ENCODE results near the gene UBE3D.

UBE3D gene

DNA sequence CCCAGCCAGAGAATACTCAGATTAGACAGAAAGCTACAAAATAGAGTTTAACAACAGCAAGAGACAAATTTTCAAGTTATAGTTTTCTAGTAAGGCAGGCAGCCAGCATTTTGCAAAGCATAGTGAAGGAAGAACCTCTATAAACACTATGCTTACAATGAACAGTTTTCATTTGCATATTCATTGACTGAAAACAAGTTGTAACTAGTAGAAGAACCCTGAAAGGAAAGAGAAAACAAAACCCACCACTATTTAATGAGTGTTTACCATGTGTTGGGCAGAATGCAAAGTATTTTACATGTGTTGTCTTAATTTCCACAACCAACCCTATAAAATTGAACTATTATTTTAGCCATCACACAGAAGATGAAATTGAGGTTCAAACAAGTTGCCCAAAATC, 196.1 kb downstream of the UBE3D start:
- H3K36me3 ChIP-seq (ENCODE audit: insufficient read depth, low read length), result no peaks in the 10 kb centered on the region
- H3F3A ChIP-seq (ENCODE audit: insufficient read depth, low read length), result no peaks in the 10 kb centered on the region
- no peaks in the 10 kb centered on the region for H3K4me1 ChIP-seq (ENCODE audit: insufficient read depth, low read length, severe bottlenecking)
- H4K20me1 ChIP-seq (ENCODE audit: insufficient read depth, low read length), result no peaks in the 10 kb centered on the region
- H2AFZ ChIP-seq (ENCODE audit: low read length), result no peak overlapping the region
- no peak overlapping the region for H3K9ac ChIP-seq (ENCODE audit: low read length)
- no peaks in the 10 kb centered on the region for H3K27me3 ChIP-seq (ENCODE audit: insufficient read depth, low read length)
- H3K9me3 ChIP-seq (ENCODE audit: low read length), result no peaks in the 10 kb centered on the region
- H3K27ac ChIP-seq (ENCODE audit: low read depth, low read length, poor library complexity, severe bottlenecking), result no peak overlapping the region
- no peak overlapping the region for H3K4me3 ChIP-seq (ENCODE audit: low read depth, low read length, poor library complexity, severe bottlenecking)
- H3K79me2 ChIP-seq (ENCODE audit: insufficient read depth, low read length), result no peaks in the 10 kb centered on the region
- TF ChIP-seq, protein P1, sequence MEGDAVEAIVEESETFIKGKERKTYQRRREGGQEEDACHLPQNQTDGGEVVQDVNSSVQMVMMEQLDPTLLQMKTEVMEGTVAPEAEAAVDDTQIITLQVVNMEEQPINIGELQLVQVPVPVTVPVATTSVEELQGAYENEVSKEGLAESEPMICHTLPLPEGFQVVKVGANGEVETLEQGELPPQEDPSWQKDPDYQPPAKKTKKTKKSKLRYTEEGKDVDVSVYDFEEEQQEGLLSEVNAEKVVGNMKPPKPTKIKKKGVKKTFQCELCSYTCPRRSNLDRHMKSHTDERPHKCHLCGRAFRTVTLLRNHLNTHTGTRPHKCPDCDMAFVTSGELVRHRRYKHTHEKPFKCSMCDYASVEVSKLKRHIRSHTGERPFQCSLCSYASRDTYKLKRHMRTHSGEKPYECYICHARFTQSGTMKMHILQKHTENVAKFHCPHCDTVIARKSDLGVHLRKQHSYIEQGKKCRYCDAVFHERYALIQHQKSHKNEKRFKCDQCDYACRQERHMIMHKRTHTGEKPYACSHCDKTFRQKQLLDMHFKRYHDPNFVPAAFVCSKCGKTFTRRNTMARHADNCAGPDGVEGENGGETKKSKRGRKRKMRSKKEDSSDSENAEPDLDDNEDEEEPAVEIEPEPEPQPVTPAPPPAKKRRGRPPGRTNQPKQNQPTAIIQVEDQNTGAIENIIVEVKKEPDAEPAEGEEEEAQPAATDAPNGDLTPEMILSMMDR (IDR thresholded peaks at IDR 0.05; ENCODE audit: low read length), result no peak
- no peak for TF ChIP-seq EZH2 (IDR thresholded peaks at IDR 0.05; ENCODE audit: borderline replicate concordance, low read length)
- H3K9me2 ChIP-seq (ENCODE audit: low read depth, low read length), result no peaks in the 10 kb centered on the region
- no peak overlapping the region for H3K4me2 ChIP-seq (ENCODE audit: low read length)

DNA sequence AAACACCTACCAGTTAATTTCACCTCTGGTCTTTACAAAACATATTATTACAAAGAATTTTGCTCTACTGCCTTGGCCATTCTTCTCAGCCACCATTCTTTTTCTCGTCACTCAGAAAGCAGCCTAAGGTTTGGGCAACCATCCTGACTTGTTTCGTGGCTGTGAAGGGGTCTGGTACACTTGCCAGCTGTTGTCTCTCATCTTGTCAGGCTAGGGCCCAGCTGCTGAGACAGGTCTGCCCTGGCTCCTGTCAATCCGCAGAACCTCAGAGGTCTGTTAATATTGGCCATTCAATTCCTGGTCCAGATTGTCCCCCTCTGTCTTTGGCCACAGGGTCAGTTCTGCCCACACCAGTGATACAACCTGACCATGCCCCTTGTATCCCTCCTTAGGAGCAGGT, 197.7 kb downstream of the UBE3D start:
- Histone ChIP-seq H3K27ac (ENCODE audit: low read depth, low read length, poor library complexity, severe bottlenecking) (no peak overlapping the region), H3K27me3 (ENCODE audit: insufficient read depth, low read length) (no peaks in the 10 kb centered on the region), H3K9ac (ENCODE audit: low read length) (no peak overlapping the region), H3K4me3 (ENCODE audit: low read depth, low read length, poor library complexity, severe bottlenecking) (no peak overlapping the region), H3K4me2 (ENCODE audit: low read length) (no peak overlapping the region), H3K9me3 (ENCODE audit: low read length) (no peaks in the 10 kb centered on the region), H2AFZ (ENCODE audit: low read length) (no peak overlapping the region), H3F3A (ENCODE audit: insufficient read depth, low read length) (no peaks in the 10 kb centered on the region), H3K9me2 (ENCODE audit: low read depth, low read length) (no peaks in the 10 kb centered on the region), H3K79me2 (ENCODE audit: insufficient read depth, low read length) (no peaks in the 10 kb centered on the region), H4K20me1 (ENCODE audit: insufficient read depth, low read length) (no peaks in the 10 kb centered on the region), H3K36me3 (ENCODE audit: insufficient read depth, low read length) (no peaks in the 10 kb centered on the region), H3K4me1 (ENCODE audit: insufficient read depth, low read length, severe bottlenecking) (no peaks in the 10 kb centered on the region)
- TF ChIP-seq, protein P1 (IDR thresholded peaks at IDR 0.05; ENCODE audit: low read length), result no peak
- no peak for TF ChIP-seq EZH2 (IDR thresholded peaks at IDR 0.05; ENCODE audit: borderline replicate concordance, low read length)

DNA sequence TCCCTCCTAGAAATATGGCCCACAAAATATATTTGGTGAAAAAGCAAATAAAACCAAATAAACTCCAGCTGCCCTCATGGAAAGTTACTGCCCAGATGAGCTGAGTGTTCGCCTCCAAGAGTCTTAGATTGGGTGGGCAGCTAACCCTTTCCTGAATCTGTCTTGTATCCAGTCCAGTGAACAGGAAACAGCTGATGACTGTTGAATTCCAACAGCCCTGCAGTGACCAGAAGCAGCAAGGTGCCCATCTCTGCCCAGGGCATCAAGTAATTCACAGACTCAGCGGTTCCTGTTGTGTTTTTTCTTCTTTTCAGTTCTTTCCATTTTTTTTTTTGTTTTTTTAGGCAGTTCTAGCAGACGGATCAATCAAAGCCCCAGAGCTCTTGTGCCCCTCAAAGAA, 199.2 kb downstream of the UBE3D start:
- Histone ChIP-seq H3K4me2 (ENCODE audit: low read length) (no peak overlapping the region), H3K36me3 (ENCODE audit: insufficient read depth, low read length) (no peaks in the 10 kb centered on the region), H3K9me2 (ENCODE audit: low read depth, low read length) (no peaks in the 10 kb centered on the region), H3K4me3 (ENCODE audit: low read depth, low read length, poor library complexity, severe bottlenecking) (no peak overlapping the region), H3K27me3 (ENCODE audit: insufficient read depth, low read length) (no peaks in the 10 kb centered on the region), H3K27ac (ENCODE audit: low read depth, low read length, poor library complexity, severe bottlenecking) (no peak overlapping the region), H3K4me1 (ENCODE audit: insufficient read depth, low read length, severe bottlenecking) (no peaks in the 10 kb centered on the region), H3F3A (ENCODE audit: insufficient read depth, low read length) (no peaks in the 10 kb centered on the region), H4K20me1 (ENCODE audit: insufficient read depth, low read length) (no peaks in the 10 kb centered on the region), H3K9ac (ENCODE audit: low read length) (no peak overlapping the region), H2AFZ (ENCODE audit: low read length) (no peak overlapping the region), H3K9me3 (ENCODE audit: low read length) (no peaks in the 10 kb centered on the region), H3K79me2 (ENCODE audit: insufficient read depth, low read length) (no peaks in the 10 kb centered on the region)
- TF ChIP-seq EZH2 (IDR thresholded peaks at IDR 0.05; ENCODE audit: borderline replicate concordance, low read length), result no peak
- TF ChIP-seq, protein P1 (IDR thresholded peaks at IDR 0.05; ENCODE audit: low read length), result no peak
